8988T (cell line): ENCODE results near the gene ADRA2C.

Source experiments
- DNase-seq: peaks from one replicate; pipeline ENCODE4 v3.0.0; 2011

ADRA2C gene

DNA sequence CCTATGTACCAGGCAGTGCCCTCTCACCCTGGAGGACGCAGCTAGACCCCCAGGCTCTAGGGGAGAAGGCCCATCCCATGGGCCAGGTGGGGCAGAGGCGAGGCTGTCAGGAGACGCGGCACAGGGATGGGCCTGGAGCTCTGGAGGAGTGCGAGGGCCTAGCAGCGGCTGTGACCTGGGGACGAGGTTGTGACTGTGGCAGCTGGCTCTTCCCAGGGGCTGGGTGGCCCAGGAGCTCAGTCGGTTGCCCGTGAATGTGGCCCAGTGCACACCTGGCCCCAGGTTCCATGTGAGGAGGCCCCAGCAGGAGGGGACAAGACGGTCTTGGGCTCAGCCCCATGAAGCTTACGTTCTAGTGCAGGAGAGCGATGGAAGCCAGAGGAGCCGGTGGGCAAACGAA is 31.0 kb upstream of the ADRA2C start:
- DNase-seq = no peak

DNA sequence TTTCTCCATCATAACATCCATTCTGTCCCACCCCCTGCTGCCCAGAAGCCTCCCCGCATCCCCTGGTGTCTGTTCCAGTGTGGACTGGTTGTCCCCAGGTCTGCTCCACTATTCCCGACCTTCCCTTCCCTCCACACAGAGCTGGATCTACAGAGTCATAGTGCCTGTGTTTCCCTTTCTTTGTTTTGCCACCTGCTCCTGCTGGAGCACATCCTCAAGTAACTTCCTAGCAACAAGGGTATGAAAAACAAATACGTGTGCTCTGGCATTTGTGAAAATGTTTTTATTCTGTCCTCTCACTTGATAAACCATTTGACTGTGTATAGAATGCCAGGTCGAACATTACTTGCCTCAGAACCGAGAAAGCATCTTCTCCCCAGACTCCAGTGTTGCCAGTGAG is 29.9 kb upstream of the ADRA2C start:
- no peak for DNase-seq

DNA sequence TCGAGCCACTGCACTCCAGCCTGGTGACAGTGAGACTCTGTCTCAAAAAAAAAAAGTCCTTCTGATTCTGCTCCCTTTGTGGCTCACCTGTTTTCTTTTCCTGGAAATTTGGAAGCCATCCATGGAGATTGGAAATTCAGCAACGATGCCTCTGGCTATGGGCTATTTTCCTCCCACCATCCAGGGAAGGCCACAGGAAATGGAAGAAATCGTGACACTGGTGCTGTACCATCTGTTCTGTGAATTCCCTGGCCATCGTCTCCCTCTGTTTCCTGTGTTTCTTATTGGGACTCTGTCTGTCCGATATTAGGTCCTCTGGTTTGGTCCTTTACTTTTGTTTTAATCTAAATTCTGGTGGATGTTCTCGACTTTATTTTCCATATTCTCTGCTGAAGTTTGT is 29.4 kb upstream of the ADRA2C start:
- DNase-seq = no peak

DNA sequence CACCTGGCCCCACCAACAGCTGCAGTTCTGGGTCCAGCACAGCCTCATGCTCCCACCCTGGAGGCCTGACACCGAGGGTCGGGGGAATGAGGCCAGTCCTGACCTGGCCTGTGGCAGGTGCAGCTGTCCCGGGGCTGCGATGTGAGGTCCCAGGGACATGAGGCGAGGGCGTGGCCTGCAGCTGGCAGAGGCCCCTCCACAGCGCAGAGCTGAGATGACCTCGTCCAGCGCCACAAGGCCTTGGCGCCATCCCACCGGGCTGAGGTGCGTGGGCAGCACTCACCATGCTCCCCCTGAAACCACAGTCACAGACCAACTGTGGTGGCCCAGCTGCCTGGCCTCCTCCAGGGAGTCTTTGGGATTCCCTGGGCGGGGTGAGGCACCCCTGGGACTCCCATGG is 26.6 kb upstream of the ADRA2C start:
- DNase-seq = no peak

DNA sequence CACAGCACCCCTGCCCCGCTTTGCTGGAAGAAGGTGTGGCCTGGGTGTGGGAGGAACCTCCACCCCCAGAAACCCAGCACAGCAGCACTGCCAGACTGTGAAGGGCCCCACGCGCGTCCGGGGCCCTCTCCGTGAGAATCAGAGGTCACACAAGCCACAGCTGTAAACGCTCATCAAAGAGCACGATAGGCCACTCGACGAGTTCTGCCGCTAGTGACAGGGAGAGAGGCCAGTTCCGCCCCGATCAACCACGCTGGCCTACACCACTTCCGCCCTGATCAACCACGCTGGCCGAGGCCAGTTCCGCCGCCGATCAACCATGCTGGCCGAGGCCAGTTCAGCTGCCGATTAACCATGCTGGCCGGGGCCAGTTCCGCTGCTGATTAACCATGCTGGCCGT is 25.9 kb upstream of the ADRA2C start:
- no peak for DNase-seq

DNA sequence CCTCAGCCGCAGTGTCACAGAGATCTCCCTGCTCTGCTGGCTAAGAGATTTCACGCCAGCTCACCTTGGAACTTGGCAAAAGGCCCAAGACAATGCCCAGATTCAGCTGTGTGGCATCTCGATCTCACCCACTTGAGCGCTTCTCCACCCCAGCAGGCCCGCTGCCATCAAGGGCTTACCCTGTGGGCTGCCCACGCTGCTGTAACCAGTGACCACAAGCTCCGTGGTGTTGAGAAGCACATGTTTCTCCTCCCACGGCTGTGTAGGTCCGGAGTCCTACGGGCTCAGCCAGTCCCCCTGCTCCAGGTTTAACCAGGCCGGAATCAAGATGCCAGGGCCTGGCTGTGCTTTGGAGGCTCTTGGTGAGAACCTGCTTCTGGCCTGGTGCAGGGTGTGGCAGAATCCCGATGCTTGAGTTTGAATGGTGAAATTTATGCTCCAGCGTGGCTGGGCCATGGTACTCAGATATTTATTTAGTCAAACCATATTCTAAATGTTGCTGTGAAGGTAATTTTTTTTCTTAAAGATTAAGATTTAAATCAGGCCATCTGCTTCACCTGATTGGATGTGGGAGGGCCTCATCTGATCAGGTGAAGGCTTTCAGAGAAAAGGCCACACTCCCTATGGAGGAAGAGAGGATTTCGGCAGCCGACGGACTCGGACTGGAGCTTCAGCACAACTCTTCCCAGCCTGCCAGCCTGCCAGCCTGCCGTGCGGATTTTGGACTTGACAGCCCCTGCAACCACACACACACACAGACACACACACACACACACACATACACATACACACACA is 24.8 kb upstream of the ADRA2C start:
- DNase-seq = no peak

GRCh38 chr4:3742610-3743009 is 23.6 kb upstream of the ADRA2C start:
- no peak for DNase-seq

DNA sequence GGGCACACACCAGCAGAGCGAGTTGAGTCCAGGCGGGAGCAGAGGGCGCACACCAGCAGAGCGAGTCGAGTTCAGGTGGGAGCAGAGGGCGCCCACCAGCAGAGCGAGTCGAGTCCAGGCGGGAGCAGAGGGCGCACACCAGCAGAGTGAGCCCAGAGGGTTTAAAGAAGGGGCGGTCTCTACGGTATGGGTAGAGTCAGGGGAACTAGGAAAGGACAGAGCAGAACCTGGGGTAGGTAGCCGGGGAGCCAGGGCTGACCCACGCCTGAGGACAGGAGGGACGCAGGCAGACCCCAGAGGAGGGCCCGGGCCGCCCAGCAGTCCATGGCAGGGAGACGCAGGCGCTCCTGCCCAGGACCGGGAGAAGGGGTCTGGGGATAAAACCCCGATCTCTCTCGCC is 22.0 kb upstream of the ADRA2C start:
- DNase-seq = no peak

GRCh38 chr4:3744901-3745300 is 21.3 kb upstream of the ADRA2C start:
- DNase-seq = no peak

- no peak for DNase-seq
Observed at GRCh38 chr4:3745886-3746656, 20.1 kb upstream of the ADRA2C start.

GRCh38 chr4:3746701-3747580 is 19.2 kb upstream of the ADRA2C start:
- DNase-seq = no peak

- no peak for DNase-seq
Observed at GRCh38 chr4:3747581-3747904, 18.6 kb upstream of the ADRA2C start.

DNA sequence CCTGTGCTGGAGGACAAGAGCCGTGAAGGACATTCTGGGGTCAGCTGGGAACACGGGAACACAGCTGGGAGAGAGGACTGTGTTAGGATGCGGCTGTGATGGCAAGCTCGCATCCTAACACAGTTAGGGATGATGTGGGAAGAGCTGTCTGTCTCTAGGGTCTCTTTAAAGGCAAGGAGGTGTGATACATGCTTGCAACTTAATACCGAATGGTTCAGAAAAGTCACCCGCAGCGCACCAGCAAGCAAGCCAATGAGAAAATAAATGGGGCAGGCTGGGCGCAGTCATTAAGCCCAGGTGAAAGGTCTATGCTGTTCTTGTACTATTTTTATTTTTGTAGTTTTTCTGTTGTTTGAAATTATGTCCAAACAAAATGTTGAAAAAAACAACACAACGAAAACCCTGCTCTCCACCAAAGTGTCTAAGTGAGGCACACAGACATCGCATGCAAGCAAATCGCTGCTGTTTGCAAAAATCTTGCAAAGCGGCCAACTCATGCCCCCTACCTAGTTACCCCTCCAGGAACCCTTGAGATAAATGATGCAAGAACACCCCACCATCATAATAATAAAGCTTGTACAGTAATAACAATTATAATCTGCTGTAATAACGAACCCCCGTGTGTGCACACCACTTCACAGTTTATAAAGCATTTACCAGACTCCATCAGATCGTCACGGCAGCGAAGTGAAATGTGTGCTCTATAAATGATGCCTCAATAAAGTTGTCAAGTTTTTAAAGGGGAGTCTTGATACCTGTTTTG is 17.9 kb upstream of the ADRA2C start:
- no peak for DNase-seq

GRCh38 chr4:3749081-3749480 is 17.1 kb upstream of the ADRA2C start:
- no peak for DNase-seq

DNA sequence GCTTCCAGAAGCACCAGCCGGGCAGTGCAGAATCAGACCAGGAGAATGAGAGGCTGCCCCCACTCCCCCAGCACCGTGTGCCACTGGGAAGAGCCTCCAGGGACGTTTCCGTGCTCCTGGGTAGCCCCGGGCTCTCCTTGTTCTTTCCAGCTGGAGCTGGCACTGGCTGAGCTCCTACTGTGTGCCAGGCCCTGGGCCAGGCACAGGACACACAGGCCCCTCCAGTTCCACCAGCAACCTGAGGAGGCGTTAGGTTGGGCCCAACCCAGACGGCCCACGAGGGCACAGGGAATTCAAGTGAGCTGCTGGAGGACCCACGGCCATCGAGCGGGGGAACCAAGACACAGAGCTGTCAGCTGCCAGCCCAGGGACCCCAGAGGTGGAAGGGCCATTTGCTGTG is 15.9 kb upstream of the ADRA2C start:
- DNase-seq = no peak

DNA sequence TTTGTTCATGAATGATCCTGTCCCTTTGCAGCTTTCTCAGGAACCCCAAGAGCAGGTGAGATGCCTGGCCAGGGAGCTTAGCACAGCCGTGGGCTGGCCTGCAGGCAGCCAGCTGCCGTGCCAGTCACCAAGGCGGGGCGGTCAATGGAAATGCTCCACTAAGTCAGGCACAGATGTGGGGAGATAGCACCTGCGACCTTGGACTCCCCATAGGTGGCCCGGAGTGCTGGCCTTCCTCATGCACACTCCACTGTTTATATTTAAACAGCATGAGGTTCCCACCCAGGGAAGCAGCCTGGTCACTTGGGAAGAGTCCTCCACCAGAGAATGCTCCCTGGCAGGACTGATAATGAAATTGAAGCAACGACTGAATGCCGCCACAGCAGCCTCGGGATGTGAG is 14.2 kb upstream of the ADRA2C start:
- no peak for DNase-seq

DNA sequence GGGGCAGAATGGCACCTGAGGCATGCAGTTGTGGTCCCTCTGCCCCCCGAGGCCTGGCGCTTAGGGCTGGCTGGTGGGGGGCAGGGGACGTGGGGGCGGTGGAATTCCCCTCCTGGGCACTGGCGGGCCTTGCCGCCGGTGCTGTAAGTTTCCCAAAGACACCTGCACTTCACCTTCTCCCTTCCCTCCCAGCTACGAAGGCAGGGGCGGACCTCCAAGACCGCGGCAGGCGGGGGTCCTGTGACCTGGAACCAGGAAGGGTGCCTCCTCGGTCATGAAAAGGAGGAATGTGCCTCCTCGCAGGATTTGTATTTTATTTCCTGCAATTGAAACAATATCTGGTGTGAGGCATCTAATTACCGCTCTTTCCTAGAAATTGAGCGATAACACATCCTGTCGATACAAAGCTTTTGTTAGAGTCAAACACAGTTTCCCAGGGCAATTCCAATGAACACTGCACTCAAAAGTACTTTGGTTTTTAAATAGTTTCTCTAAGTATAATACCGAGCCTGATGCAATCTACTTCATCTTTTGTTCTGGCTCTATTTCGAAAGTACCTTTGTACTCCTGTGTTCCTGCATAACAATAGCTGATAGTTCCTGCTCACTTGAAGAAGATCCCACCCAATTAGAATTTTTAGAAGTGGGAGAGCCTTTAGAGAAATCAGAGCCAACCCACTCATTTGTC is 12.3 kb upstream of the ADRA2C start:
- no peak for DNase-seq

DNA sequence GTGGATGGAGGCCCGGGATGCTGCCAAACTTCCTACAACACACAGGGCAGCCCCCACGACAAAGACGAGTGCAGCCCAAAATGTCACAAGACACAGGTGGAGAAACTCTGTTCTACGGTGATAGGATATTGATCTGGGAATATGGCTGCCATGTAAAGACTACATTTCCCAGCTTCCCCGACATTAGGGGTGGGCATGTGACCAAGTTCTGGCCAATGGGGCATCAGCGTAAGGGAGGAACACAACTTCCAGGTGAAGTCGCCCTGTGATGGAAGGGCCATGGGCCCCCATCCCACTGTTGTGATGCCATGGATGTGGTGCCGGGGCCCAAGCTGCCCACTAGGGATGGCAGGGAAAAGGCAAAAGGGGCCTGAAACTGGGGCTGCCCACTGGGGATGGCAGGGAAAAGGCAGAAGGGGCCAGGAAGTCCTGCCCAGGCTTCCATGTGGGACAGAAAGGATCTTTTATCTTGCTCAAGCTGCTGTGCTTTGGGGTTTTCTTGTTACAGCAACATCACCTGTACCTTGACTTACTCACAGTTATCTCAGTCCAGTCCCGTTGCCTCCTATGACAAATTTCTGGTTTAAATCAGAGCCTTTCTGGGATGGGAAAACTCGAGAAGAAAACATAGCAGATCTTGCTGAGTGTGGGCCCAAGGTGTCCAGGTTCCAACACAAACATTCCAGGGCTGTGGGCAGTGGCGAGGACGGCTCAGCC is 9.7 kb upstream of the ADRA2C start:
- DNase-seq = peak; percentile 84

GRCh38 chr4:3759236-3759635 is 6.9 kb upstream of the ADRA2C start:
- DNase-seq = no peak

- DNase-seq = no peak
Observed at GRCh38 chr4:3760346-3760745, 5.8 kb upstream of the ADRA2C start.

- no peak for DNase-seq
Observed at GRCh38 chr4:3760841-3761240, 5.3 kb upstream of the ADRA2C start.

DNA sequence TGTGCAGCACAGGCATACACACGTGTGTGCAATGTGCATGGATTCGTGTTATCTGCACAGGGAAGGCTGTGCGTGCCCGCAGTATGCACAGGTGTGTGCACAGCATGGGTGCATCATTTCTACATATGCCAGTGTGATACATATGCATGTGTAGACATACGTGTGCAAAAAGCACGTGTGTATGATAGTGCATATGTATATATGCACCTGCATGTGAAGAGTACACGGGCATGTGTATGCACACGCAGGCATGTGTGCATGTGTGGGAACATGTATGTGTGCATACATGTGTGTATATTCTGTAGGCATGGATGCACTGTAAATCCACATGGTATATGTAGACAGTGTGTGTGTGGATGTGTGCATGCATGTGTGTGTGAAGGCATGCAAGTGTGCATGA is 3.9 kb upstream of the ADRA2C start:
- no peak for DNase-seq
